ENCODE results near the gene MICAL2. TPM values are rescaled to one million over a fixed set of nuclear protein-coding genes. Genes with fewer than 3 reads are reported as not detected.

The MICAL2 gene
- total RNA-seq, 4 donors from 2014 or later: 195 to 499 (median 259) TPM

DNA sequence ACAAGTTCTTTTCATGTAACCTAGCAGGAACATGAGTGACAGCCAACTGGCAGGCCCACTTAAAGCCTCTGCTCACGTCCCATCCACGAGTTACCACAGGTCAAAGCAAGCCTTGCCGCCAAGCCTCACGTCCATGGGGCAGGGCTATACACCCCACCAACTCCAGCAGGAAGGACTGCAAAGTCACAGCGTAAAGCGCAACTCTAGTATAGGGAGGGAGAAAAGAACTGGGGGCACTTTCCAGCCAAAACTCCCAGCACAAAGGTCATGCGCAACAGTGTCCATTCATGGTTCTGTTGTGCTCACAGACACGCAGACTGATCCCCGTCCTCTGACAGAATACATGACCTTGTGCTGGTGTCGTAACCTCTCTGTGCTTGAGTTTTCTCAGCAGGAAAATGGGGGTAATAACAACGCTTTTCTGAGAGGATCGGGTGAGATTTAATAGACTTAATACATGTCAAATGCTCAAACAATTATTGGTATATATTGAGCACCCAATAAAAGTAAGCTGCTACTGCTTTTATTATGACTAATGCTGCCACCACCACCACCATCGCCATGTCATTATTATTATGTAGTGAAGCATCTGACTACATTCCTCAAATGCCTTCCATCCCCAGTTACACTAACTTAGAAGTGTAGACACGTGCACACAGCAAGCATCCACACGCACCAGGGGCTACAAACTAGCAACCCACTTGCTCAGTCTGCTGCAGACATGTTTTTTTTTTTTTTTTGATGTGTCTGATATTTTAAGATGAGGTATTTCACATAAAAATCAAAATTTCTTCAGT is 162.6 kb downstream of the MICAL2 start:
- Histone ChIP-seq H3K27me3 (no peaks in the 10 kb centered on the region), H3K9me3 (no peaks in the 10 kb centered on the region), H3K4me1 (peaks cover 13 to 39% (median 28%) of the 10 kb centered on the region in 4 donors), H3K36me3 (peaks cover 0 to 2% (median 0%) of the 10 kb centered on the region in 4 donors), H3K27ac (replicated peaks in 1 of 4) (no peak overlapping the region), H3K4me3 (no peak overlapping the region)
- TF ChIP-seq POLR2A (IDR thresholded peaks at IDR 0.05; ENCODE audit: low read depth) (no peak), POLR2AphosphoS5 (IDR thresholded peaks at IDR 0.05) (no peak), EP300 (IDR thresholded peaks at IDR 0.05) (no peak)
- TF ChIP-seq, protein P1, sequence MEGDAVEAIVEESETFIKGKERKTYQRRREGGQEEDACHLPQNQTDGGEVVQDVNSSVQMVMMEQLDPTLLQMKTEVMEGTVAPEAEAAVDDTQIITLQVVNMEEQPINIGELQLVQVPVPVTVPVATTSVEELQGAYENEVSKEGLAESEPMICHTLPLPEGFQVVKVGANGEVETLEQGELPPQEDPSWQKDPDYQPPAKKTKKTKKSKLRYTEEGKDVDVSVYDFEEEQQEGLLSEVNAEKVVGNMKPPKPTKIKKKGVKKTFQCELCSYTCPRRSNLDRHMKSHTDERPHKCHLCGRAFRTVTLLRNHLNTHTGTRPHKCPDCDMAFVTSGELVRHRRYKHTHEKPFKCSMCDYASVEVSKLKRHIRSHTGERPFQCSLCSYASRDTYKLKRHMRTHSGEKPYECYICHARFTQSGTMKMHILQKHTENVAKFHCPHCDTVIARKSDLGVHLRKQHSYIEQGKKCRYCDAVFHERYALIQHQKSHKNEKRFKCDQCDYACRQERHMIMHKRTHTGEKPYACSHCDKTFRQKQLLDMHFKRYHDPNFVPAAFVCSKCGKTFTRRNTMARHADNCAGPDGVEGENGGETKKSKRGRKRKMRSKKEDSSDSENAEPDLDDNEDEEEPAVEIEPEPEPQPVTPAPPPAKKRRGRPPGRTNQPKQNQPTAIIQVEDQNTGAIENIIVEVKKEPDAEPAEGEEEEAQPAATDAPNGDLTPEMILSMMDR (IDR thresholded peaks at IDR 0.05): no peak
- intact Hi-C loops (cut with DNase I): loop anchor here (10.0 kb wide), 1 partner anchor 348 kb away; no protein-coding TSS in a partner anchor
- no peak for DNase-seq (ENCODE audit: extremely low spot score)
- WGBS: 88% methylated on average over 15 of the region's 15 CpGs

DNA sequence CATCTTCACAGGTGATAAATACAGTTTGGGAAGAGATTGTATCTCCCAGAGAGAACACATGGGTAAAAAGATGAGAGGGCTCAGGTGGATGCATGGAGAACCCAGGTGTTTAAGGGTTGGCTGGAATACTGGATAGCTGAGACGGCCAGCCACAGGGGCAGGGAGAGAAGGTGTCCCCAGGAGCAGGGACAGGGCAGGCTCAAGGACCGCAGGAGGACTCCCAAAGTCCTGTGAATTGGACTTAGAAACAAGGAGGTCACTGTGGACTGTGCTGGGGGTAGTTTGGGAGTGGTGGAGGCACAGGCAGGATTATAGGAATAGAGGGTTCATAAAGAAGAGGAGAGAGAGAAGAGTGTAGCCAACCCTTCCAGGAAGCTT is 163.2 kb downstream of the MICAL2 start:
- 93% methylated on average over 2 of the region's 2 CpGs for WGBS
- Histone ChIP-seq H3K27me3 (no peaks in the 10 kb centered on the region), H3K27ac (replicated peaks in 1 of 4) (peak overlapping the region in 1 of 4 donors; percentile 11), H3K9me3 (no peaks in the 10 kb centered on the region), H3K4me3 (no peak overlapping the region), H3K4me1 (peaks cover 13 to 33% (median 22%) of the 10 kb centered on the region in 4 donors), H3K36me3 (peaks cover 0 to 2% (median 0%) of the 10 kb centered on the region in 4 donors)
- no peak for TF ChIP-seq POLR2AphosphoS5 (IDR thresholded peaks at IDR 0.05)
- TF ChIP-seq, protein P1 (IDR thresholded peaks at IDR 0.05): no peak
- TF ChIP-seq POLR2A (IDR thresholded peaks at IDR 0.05; ENCODE audit: low read depth): no peak
- no peak for TF ChIP-seq EP300 (IDR thresholded peaks at IDR 0.05)
- intact Hi-C loops (cut with DNase I): loop anchor here (10.0 kb wide), 1 partner anchor 349 kb away; no protein-coding TSS in a partner anchor
- DNase-seq (ENCODE audit: extremely low spot score): no peak

DNA sequence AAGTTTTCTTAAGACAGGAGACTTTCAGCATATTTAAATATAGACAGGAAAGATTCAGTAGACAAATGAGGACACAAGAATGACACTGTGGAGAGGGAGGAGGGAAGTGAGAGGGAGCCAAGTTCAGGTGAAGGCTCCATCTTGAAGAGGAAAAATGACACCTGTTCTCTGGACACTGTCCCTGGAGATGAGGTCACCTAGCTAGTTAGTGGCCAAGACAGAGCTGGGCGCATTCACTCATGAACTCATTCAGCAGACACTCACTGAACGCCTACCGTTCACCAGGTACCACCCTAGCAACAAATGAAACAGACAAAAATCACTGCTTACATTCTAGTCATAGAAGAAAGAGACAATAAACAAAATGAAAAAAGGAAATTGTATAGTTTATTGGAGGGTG is 163.7 kb downstream of the MICAL2 start:
- intact Hi-C loops (cut with DNase I): loop anchor here (10.0 kb wide), 1 partner anchor 349 kb away; no protein-coding TSS in a partner anchor
- Histone ChIP-seq H3K4me3 (no peak overlapping the region), H3K9me3 (no peaks in the 10 kb centered on the region), H3K27ac (replicated peaks in 1 of 4) (peak overlapping the region in 1 of 4 donors; percentile 11), H3K36me3 (peaks cover 0 to 2% (median 0%) of the 10 kb centered on the region in 4 donors), H3K4me1 (peaks cover 10 to 28% (median 18%) of the 10 kb centered on the region in 4 donors), H3K27me3 (no peaks in the 10 kb centered on the region)
- 86% methylated on average over 3 of the region's 3 CpGs for WGBS
- no peak for TF ChIP-seq EP300 (IDR thresholded peaks at IDR 0.05)
- TF ChIP-seq POLR2A (IDR thresholded peaks at IDR 0.05; ENCODE audit: low read depth): no peak
- TF ChIP-seq, protein P1 (IDR thresholded peaks at IDR 0.05): no peak
- no peak for TF ChIP-seq POLR2AphosphoS5 (IDR thresholded peaks at IDR 0.05)
- DNase-seq (ENCODE audit: extremely low spot score): no peak

DNA sequence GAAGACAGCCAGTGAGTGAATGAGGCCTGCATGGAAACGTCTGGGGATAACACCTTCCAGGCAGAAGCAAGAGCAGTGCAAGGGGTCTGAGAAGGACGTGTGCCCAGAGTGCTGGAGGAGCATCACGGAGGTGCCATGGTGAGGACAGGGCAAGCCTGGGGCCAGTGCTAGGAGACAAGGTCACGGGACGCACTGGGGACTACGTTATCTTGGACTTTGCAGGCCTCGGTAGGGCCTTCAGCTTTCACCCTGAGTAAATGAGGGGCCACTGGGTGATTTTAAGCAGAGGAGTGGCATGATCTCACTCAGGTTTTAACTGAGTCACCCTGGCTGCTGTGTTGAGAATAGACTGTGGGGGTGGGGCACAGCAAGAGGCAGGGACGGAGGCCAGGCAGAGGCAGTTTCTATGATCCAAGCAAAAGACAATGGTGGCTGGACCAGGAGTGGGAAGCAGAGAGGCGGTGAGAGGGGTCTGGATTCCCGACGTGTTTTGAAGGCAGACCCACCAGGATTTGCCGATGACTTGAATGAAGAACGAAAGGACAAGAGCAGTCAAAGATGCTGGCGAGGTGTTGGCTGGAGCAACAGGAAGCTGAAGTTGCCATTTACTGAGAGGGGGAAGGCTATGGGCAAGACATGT is 164.3 kb downstream of the MICAL2 start:
- WGBS: 90% methylated on average over 14 of the region's 14 CpGs
- DNase-seq (ENCODE audit: extremely low spot score): no peak
- H3K9me3 ChIP-seq: no peaks in the 10 kb centered on the region

More for the DNA sequence above, 164.3 kb downstream of the MICAL2 start:
- H3K36me3 ChIP-seq: peaks cover 0 to 2% (median 0%) of the 10 kb centered on the region in 4 donors
- intact Hi-C loops (cut with DNase I): loop anchor here (5.0 to 10.0 kb wide), 2 partner anchors 182 to 350 kb away; no protein-coding TSS in a partner anchor
- peaks cover 4 to 27% (median 14%) of the 10 kb centered on the region in 4 donors for H3K4me1 ChIP-seq
- TF ChIP-seq, protein P1 (IDR thresholded peaks at IDR 0.05): no peak
- TF ChIP-seq POLR2AphosphoS5 (IDR thresholded peaks at IDR 0.05) (no peak), EP300 (IDR thresholded peaks at IDR 0.05) (no peak), POLR2A (IDR thresholded peaks at IDR 0.05; ENCODE audit: low read depth) (no peak)
- no peak overlapping the region for H3K4me3 ChIP-seq
- H3K27ac ChIP-seq (replicated peaks in 1 of 4): no peak overlapping the region
- no peaks in the 10 kb centered on the region for H3K27me3 ChIP-seq

All from esophagus muscularis mucosa (tissue), 4 donors.